Vagina (tissue), 2 donors: Measurements from ENCODE around the gene MEG3. TPM values are rescaled to one million over a fixed set of nuclear protein-coding genes. Genes with fewer than 3 reads are reported as not detected.

Experiments used
- DNase-seq, 2 donors: peaks; one replicate each; pipeline ENCODE4 v3.0.0-alpha.2; 2017; ENCODE audit errors: extremely low spot score in 2 of 2
- H3K27ac ChIP-seq: fragments of 200-600 bp; sonication (generic); one replicate; pipeline ENCODE4 v1.5.1; 2019
- H3K27me3 ChIP-seq: fragments of 200-600 bp; sonication (generic); one replicate; pipeline ENCODE4 v1.5.1; 2019
- H3K36me3 ChIP-seq, 2 donors: fragments of 200-600 bp; sonication (generic); one replicate each; pipeline ENCODE4 v1.5.1; 2017 to 2019
- H3K4me1 ChIP-seq: fragments of 200-600 bp; sonication (generic); one replicate; pipeline ENCODE4 v1.5.1; 2019
- H3K4me3 ChIP-seq, 2 donors: fragments of 200-600 bp; sonication (generic); 1 replicate in 1 of 2; 2 replicates in 1 of 2; pipeline ENCODE4 v1.5.1; 2016 to 2019
- H3K9me3 ChIP-seq: fragments of 200-600 bp; sonication (generic); one replicate; pipeline ENCODE4 v1.5.1; 2019
- POLR2A ChIP-seq, 2 donors: fragments of 450-650 bp; IDR thresholded peaks; one replicate each; pipeline ENCODE4 v1.6.1; 2017; ENCODE audit warnings: antibody characterized with exemption in 2 of 2, mild to moderate bottlenecking in 2 of 2, moderate library complexity in 2 of 2
- POLR2AphosphoS5 ChIP-seq, 2 donors: sonication (generic); formaldehyde crosslinking; IDR thresholded peaks; one replicate each; pipeline ENCODE4 v1.9.0; 2017; ENCODE audit warnings: antibody characterized with exemption in 2 of 2, mild to moderate bottlenecking in 2 of 2, low read depth in 1 of 2; ENCODE audit not compliant: insufficient read depth in 1 of 2
- intact Hi-C: fragments of 100-400 bp; cut with DNase I; formaldehyde crosslinking; loops from one replicate; pipeline ENCODE4 v1.15.1; 2023
- total RNA-seq: library from RNA; depleted of rRNA; stranded (reverse); fragments of >200 nt; gene quantifications from one replicate; pipeline ENCODE4 v1.2.3, GENCODE V29; 2016
- TF ChIP-seq, protein P1 (sequence below), 3 experiments: fragments of 450-650 bp in 2 of 3; fragments of 200-600 bp in 1 of 3; sonication (generic) in 1 of 3; IDR thresholded peaks; one replicate each; pipeline ENCODE4 v1.5.1; 2017 to 2019; ENCODE audit warnings: antibody characterized with exemption in 3 of 3, mild to moderate bottlenecking in 2 of 3, moderate library complexity in 2 of 3

The MEG3 gene
- total RNA-seq, 1 donor from 2014 or later = 126 TPM

DNA sequence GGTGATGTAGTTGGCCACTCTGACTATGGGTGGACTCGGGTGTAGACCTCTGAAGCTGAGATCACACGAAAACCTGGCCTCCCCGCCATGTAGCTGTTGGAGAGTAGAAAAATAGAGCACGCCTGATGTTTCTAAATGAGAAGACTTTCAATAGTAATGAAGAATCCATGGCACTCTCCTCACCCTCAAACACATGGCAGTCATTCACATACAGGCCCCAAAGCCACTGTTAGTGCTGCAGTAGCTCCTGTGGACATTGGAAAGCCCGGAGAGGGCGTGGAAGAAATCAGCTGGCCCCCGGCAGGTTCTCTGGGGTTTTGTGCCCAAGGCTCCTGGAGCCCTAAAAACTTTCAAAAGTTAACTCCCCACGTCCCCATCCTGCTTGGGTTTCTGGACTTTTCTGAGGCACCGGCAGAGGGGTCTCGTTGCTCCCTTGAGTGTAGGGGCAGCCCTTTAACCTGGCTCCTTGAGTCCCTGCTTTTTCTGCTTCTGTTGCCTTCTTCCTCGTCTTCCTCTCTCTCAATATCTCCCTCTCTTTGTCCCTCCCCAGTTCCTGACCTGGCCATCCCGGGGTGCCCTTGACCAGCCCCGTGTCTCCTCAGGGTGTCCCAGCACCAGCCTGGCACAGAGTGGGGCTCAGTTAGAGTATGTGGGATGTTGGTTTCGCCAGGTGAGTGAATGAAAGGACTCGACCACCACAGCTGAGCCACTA is 8.3 kb downstream of the MEG3 start:
- no peak for TF ChIP-seq POLR2A (IDR thresholded peaks at IDR 0.05)
- no peak overlapping the region for H3K4me3 ChIP-seq
- no peaks in the 10 kb centered on the region for H3K36me3 ChIP-seq
- H3K27me3 ChIP-seq = no peaks in the 10 kb centered on the region
- no peak for DNase-seq
- H3K9me3 ChIP-seq = no peaks in the 10 kb centered on the region
- peaks cover 9% of the 10 kb centered on the region for H3K4me1 ChIP-seq
- H3K27ac ChIP-seq = no peak overlapping the region
- intact Hi-C loops = no loop called here

DNA sequence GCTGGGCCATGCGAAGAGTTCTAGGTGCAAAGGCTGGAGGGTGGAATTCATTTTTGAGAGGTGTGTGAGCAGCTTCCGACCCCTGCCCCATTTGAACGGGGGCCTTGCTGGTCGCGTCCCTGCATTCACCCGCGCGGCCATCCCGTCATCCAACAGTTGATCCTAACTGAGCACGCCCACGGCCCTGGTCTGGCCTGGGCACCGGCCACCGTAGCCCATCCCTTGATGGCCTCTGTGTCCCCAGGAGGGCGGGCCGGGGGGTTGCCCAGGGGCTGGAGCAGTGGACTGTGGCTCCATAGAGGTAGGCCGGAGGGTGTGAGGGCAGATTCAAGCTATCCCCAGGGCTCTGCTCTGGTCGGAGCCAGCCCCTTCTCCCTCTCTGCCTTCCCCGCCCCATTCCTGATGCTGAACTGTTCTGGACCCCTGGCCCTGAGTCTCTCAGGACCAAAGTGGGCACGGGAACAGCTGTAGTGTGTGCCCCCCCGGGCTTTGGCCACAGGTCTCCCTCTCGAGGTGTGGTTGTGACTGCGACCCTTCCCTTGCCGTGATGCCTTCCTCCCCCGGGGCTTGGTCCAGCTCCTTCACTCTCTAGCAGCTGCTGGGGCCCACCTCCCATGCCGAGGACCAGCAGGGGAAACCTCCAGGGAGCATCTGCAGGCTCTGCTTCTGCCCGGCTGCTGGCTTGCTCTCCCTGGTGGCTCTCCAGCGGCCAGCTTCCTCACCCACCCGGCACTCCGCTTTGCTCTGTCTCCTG is 9.1 kb downstream of the MEG3 start:
- H3K27me3 ChIP-seq = no peaks in the 10 kb centered on the region
- no peaks in the 10 kb centered on the region for H3K36me3 ChIP-seq
- intact Hi-C loops = no loop called here
- no peak overlapping the region for H3K4me3 ChIP-seq
- peak overlapping the region; percentile 1 for H3K27ac ChIP-seq
- H3K4me1 ChIP-seq = peaks cover 16% of the 10 kb centered on the region
- no peak for DNase-seq
- no peaks in the 10 kb centered on the region for H3K9me3 ChIP-seq
- TF ChIP-seq POLR2A (IDR thresholded peaks at IDR 0.05) = no peak
- TF ChIP-seq POLR2AphosphoS5 (IDR thresholded peaks at IDR 0.05; ENCODE audit: insufficient read depth in 1 of 2, low read depth in 1 of 2) = no peak
- TF ChIP-seq, protein P1, sequence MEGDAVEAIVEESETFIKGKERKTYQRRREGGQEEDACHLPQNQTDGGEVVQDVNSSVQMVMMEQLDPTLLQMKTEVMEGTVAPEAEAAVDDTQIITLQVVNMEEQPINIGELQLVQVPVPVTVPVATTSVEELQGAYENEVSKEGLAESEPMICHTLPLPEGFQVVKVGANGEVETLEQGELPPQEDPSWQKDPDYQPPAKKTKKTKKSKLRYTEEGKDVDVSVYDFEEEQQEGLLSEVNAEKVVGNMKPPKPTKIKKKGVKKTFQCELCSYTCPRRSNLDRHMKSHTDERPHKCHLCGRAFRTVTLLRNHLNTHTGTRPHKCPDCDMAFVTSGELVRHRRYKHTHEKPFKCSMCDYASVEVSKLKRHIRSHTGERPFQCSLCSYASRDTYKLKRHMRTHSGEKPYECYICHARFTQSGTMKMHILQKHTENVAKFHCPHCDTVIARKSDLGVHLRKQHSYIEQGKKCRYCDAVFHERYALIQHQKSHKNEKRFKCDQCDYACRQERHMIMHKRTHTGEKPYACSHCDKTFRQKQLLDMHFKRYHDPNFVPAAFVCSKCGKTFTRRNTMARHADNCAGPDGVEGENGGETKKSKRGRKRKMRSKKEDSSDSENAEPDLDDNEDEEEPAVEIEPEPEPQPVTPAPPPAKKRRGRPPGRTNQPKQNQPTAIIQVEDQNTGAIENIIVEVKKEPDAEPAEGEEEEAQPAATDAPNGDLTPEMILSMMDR (IDR thresholded peaks at IDR 0.05) = no peak

DNA sequence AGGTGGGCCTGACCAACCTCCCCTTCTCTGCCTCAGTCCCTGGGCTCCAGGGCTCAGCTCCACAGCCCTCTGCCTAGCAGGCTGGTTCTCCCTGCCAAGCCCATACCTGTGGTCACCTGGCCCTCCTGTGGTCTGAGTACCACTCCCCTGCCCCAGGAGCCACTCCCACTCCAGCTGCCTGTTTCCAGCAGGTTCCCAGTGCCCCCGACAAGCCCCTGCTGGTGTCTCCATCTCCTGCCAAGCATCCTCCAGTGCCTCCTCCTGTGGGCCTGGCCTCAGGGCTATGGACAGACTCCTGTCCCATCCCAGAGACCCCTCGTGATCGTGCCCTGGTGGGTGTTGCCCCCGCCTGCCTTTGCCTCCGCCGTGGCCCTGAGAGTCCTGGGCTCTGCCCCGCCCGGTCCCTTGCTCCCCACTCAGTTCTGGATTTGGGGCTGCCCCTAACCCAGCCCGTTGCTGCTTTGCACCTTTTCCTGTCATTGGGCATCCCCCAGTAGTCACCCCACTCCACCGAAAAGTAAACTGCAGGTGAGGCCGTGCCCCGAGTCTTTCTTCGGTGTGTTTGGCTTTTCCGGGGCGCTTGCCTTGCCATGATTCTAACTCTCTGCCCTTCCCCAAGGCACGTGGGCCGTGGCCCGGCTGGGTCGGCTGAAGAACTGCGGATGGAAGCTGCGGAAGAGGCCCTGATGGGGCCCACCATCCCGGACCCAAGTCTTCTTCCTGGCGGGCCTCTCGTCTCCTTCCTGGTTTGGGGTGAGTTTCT is 9.8 kb downstream of the MEG3 start:
- Histone ChIP-seq H3K4me3 (no peak overlapping the region), H3K9me3 (no peaks in the 10 kb centered on the region), H3K36me3 (no peaks in the 10 kb centered on the region), H3K27me3 (no peaks in the 10 kb centered on the region), H3K27ac (peak overlapping the region; percentile 1), H3K4me1 (peaks cover 16% of the 10 kb centered on the region)
- TF ChIP-seq POLR2AphosphoS5 (IDR thresholded peaks at IDR 0.05; ENCODE audit: insufficient read depth in 1 of 2, low read depth in 1 of 2) (no peak), POLR2A (IDR thresholded peaks at IDR 0.05) (no peak)
- TF ChIP-seq, protein P1 (IDR thresholded peaks at IDR 0.05) = no peak
- intact Hi-C loops = no loop called here
- no peak for DNase-seq

DNA sequence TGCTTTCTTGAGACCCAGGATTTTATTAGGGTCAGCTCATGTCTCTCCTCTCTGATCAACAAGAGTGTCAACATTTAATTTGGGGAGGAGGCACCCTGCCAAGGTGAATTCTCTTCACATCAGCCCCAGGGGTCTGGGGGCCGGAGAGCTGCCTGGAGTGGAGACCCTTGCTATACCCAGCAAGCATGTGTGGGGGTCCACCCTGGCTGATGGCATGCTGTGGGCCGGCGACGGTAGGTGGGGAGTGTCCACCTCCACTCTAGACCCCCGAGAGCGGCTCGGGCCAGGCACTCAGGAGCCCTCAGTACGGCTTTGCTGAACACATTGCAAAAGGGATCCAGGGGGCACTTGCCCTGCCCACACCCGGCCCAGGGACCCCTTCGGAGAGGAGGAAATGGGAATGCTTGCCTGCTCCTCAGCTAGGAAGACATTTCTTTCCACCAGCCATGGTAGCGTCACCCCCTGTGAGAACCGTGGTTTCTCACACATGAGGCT is 10.4 kb downstream of the MEG3 start:
- Histone ChIP-seq H3K36me3 (no peaks in the 10 kb centered on the region), H3K4me3 (no peak overlapping the region), H3K4me1 (peaks cover 16% of the 10 kb centered on the region), H3K27me3 (no peaks in the 10 kb centered on the region), H3K9me3 (no peaks in the 10 kb centered on the region), H3K27ac (no peak overlapping the region)
- no peak for DNase-seq
- intact Hi-C loops = no loop called here
- TF ChIP-seq POLR2AphosphoS5 (IDR thresholded peaks at IDR 0.05; ENCODE audit: insufficient read depth in 1 of 2, low read depth in 1 of 2) (no peak), POLR2A (IDR thresholded peaks at IDR 0.05) (no peak)
- TF ChIP-seq, protein P1 (IDR thresholded peaks at IDR 0.05) = no peak
